Cardiac fibroblast (primary cell): ENCODE measurements around the gene FXYD2.

Experiments used
- DNase-seq, 2 donors: peaks; one replicate each; pipeline versions ENCODE4 v3.0.0 to v3.0.0-alpha.2; 2010; ENCODE audit warnings: low read depth in 2 of 2
- H3K4me3 ChIP-seq, 2 donors: replicated peaks in 1 of 2; 1 replicate in 1 of 2; 2 replicates in 1 of 2; pipeline ENCODE4 v1.5.1; 2011; ENCODE audit warnings: low read depth in 2 of 2, low read length in 2 of 2, mild to moderate bottlenecking in 2 of 2, moderate library complexity in 1 of 2
- CTCF ChIP-seq: IDR thresholded peaks from one replicate; pipeline ENCODE4 v1.5.1; 2011; ENCODE audit warnings: low read depth, mild to moderate bottlenecking, low read length, inconsistent platforms

The FXYD2 gene

GRCh38 chr11:117792241-117792640 lies 32.3 kb downstream of the FXYD2 start:
- DNase-seq = no peak
- H3K4me3 ChIP-seq = no peak overlapping the region
- TF ChIP-seq CTCF = no peak

GRCh38 chr11:117790279-117790678 lies 34.3 kb downstream of the FXYD2 start:
- H3K4me3 ChIP-seq = no peak overlapping the region
- TF ChIP-seq CTCF = no peak
- no peak for DNase-seq

- DNase-seq = no peak
- H3K4me3 ChIP-seq = no peak overlapping the region
- no peak for TF ChIP-seq CTCF
These were observed 35.3 kb downstream of the FXYD2 start for GRCh38 chr11:117789241-117789640.

GRCh38 chr11:117786135-117786870 lies 38.2 kb downstream of the FXYD2 start:
- H3K4me3 ChIP-seq = no peak overlapping the region
- DNase-seq = no peak
- no peak for TF ChIP-seq CTCF

GRCh38 chr11:117782101-117782500 lies 42.4 kb downstream of the FXYD2 start:
- no peak for TF ChIP-seq CTCF
- no peak for DNase-seq
- no peak overlapping the region for H3K4me3 ChIP-seq

GRCh38 chr11:117781627-117782026 lies 42.9 kb downstream of the FXYD2 start:
- no peak for TF ChIP-seq CTCF
- H3K4me3 ChIP-seq = no peak overlapping the region
- no peak for DNase-seq

- TF ChIP-seq CTCF = no peak
- DNase-seq = no peak
- H3K4me3 ChIP-seq = no peak overlapping the region
These were observed 44.1 kb downstream of the FXYD2 start for GRCh38 chr11:117780456-117780855.
